K562 (cell line): ENCODE data around the gene SLC37A4. TPM values are rescaled to one million over a fixed set of nuclear protein-coding genes. Genes with fewer than 3 reads are reported as not detected.
A peak's percentile ranks its signal among the peaks of the same experiment; 100 is the strongest.
"Not testable (repeated sequence)": the region's sequence is repeated elsewhere in the genome, so short reads cannot be mapped to it uniquely, and the experiment has no call there.

Source experiments
- ATAC-seq: fragments of 200-7000 bp; cut with Tn5 transposase; 3 replicates; pipeline ENCODE4 v1.9.1; 2020; ENCODE audit warnings: moderate library complexity
- BruUV-seq: library from RNA; stranded (reverse); fragments of 400-500 nt; replicated peaks from 2 replicates; lab custom pipeline; 2021; lab: Mats Ljungman, UMichigan
- CTCF ChIA-PET: fragments of 300-600 bp; formaldehyde crosslinking; extraction: SDS; loops from one replicate; lab custom pipeline; 2021; ENCODE audit warnings: low intra/inter-chr PET ratio; lab: Yijun Ruan, JAX
- POLR2A ChIA-PET: fragments of 300-600, 350-650 bp; sonication (Branson Sonifier 250); formaldehyde crosslinking; extraction: SDS; loops from one replicate; lab custom pipeline; 2021; ENCODE audit warnings: antibody characterized with exemption, inconsistent platforms; lab: Yijun Ruan, JAX
- DNase-seq, 4 experiments: peaks; one replicate each; pipeline versions ENCODE4 v3.0.0 to v3.0.0-alpha.2; 2011 to 2018; ENCODE audit warnings: low spot score in 3 of 4, mixed read lengths in 3 of 4; ENCODE audit errors: extremely low read depth in 1 of 4
- FAIRE-seq: peaks from 2 replicates; lab custom pipeline; 2011; peaks lifted over from hg19 to GRCh38; lab: Jason Lieb, UNC
- H2AFZ ChIP-seq: 2 replicates; pipeline ENCODE4 v1.6.0; 2011; ENCODE audit warnings: low read depth, low read length, control low read depth, inconsistent platforms
- H3K27ac ChIP-seq: fragments of 200-600 bp; 3 replicates; pipeline ENCODE4 v1.8.0; 2011; ENCODE audit warnings: low read depth, mild to moderate bottlenecking, control low read depth, inconsistent platforms, low read length, moderate library complexity, mixed read lengths; ENCODE audit errors: extremely low read depth
- H3K27me3 ChIP-seq, 2 experiments: fragments of 300-600 bp in 1 of 2; 2 replicates in 1 of 2; 3 replicates in 1 of 2; pipeline versions ENCODE4 v1.6.0 to v1.8.0; 2011; ENCODE audit warnings: inconsistent platforms in 2 of 2, low read length in 2 of 2, mild to moderate bottlenecking in 1 of 2, mixed read lengths in 1 of 2, moderate library complexity in 1 of 2; ENCODE audit not compliant: control insufficient read depth in 2 of 2, insufficient read depth in 2 of 2
- H3K36me3 ChIP-seq: fragments of 300-600 bp; 3 replicates; pipeline ENCODE4 v1.8.0; 2011; ENCODE audit warnings: mild to moderate bottlenecking, low read length, inconsistent platforms; ENCODE audit not compliant: control insufficient read depth, insufficient read depth
- H3K4me1 ChIP-seq, 2 experiments: fragments of 200-600 bp in 1 of 2; replicated peaks in 1 of 2; 2 replicates in 1 of 2; 3 replicates in 1 of 2; pipeline versions ENCODE4 v1.5.1 to v1.8.0; 2011; ENCODE audit warnings: inconsistent platforms in 2 of 2, low read length in 2 of 2, mild to moderate bottlenecking in 1 of 2, mixed read lengths in 1 of 2, moderate library complexity in 1 of 2; ENCODE audit not compliant: control insufficient read depth in 2 of 2, insufficient read depth in 2 of 2
- H3K4me2 ChIP-seq: 2 replicates; pipeline ENCODE4 v1.6.1; 2011; ENCODE audit warnings: low read length, control low read depth, inconsistent platforms, mixed read lengths; ENCODE audit not compliant: insufficient read depth
- H3K4me3 ChIP-seq: fragments of 200-600 bp; sonication (generic), shearing (Covaris generic); 2 replicates; pipeline ENCODE4 v1.5.1; 2016; ENCODE audit warnings: control low read depth, inconsistent platforms
- H3K79me2 ChIP-seq: fragments of 200-600 bp; 3 replicates; pipeline ENCODE4 v1.8.0; 2011; ENCODE audit warnings: low read length, inconsistent platforms; ENCODE audit not compliant: control insufficient read depth, insufficient read depth
- H3K9ac ChIP-seq, 2 experiments: 2 replicates each; pipeline versions ENCODE4 v1.6.0 to v1.6.1; 2011; ENCODE audit warnings: low read depth in 2 of 2, low read length in 2 of 2, control low read depth in 1 of 2, inconsistent platforms in 1 of 2, mild to moderate bottlenecking in 1 of 2, mixed read lengths in 1 of 2; ENCODE audit not compliant: insufficient read depth in 1 of 2
- H3K9me1 ChIP-seq: one replicate; pipeline ENCODE4 v1.6.0; 2011; ENCODE audit warnings: inconsistent platforms, mild to moderate bottlenecking, low read length, moderate library complexity; ENCODE audit not compliant: control insufficient read depth, insufficient read depth
- H3K9me3 ChIP-seq: replicated peaks from 2 replicates; pipeline ENCODE4 v1.5.1; 2011; ENCODE audit warnings: low read depth, low read length, inconsistent platforms; ENCODE audit not compliant: control insufficient read depth, insufficient read depth
- H4K20me1 ChIP-seq: replicated peaks from 2 replicates; pipeline ENCODE4 v1.6.1; 2011; ENCODE audit warnings: low read length, inconsistent platforms, mixed read lengths; ENCODE audit not compliant: control insufficient read depth, insufficient read depth
- DIDO1 ChIP-seq: fragments of 450-650 bp; IDR thresholded peaks from 2 replicates; pipeline ENCODE4 v1.6.1; 2016; ENCODE audit warnings: low read depth, missing biosample characterization, missing genetic modification characterization
- EGR1 ChIP-seq: fragments of 450-650 bp; conservative IDR thresholded peaks from 2 replicates; pipeline ENCODE4 v1.6.1; 2017; ENCODE audit warnings: mild to moderate bottlenecking
- EZH2 ChIP-seq: IDR thresholded peaks from 2 replicates; pipeline ENCODE4 v1.6.1; 2012; ENCODE audit warnings: low read depth, mild to moderate bottlenecking, inconsistent platforms, low read length, borderline replicate concordance
- HDAC2 ChIP-seq: fragments of 450-650 bp; IDR thresholded peaks from 2 replicates; pipeline ENCODE4 v1.6.1; 2016; ENCODE audit warnings: mild to moderate bottlenecking
- TCF3 ChIP-seq: sonication (generic); formaldehyde crosslinking; IDR thresholded peaks from 2 replicates; pipeline ENCODE4 v1.4.0; 2020; ENCODE audit warnings: mild to moderate bottlenecking, missing genetic modification reagents
- U2AF2 ChIP-seq: fragments of 200-400 bp; formaldehyde crosslinking; optimal IDR thresholded peaks from 2 replicates; pipeline ENCODE3; 2017; ENCODE audit warnings: low read depth, mild to moderate bottlenecking, low read length
- ZBTB12 ChIP-seq: fragments of 250-450 bp; sonication (Bioruptor Pico); IDR thresholded peaks from 2 replicates; pipeline ENCODE4 v1.4.0; 2020
- ZHX1 ChIP-seq: fragments of 150-350 bp; conservative IDR thresholded peaks from 2 replicates; pipeline ENCODE4 v1.6.1; 2014; ENCODE audit warnings: low read length
- WGBS: fragments of 100-300 bp; shearing (Covaris generic); methylation state at CpG from one replicate; pipeline ENCODE4 v1.1.6; 2016; ENCODE audit warnings: low coverage, mixed read lengths; ENCODE audit not compliant: insufficient coverage; ENCODE audit errors: missing lambda C conversion rate; 5-methylcytosine and 5-hydroxymethylcytosine counted together
- in situ Hi-C: fragments of 300-500 bp; cut with MboI; formaldehyde crosslinking; loops from 4 replicates; pipeline ENCODE4 v1.15.0; 2018; ENCODE audit warnings: inconsistent platforms, mixed read lengths
- intact Hi-C: fragments of 100-400 bp; cut with micrococcal nuclease; formaldehyde crosslinking; loops from 2 replicates; pipeline ENCODE4 v1.14.2; 2022
- polyA plus RNA-seq, 8 experiments: library from polyadenylated mRNA; depleted of rRNA in 4 of 8; stranded (reverse) in 5 of 8; unstranded in 3 of 8; fragments of >200 nt; fragmentation: Nextera tagmentation in 2 of 8; fragmentation: Illumina TruSeq in 1 of 8; extraction: Ambion mirVana in 2 of 8; extraction: Trizol in 1 of 8; gene quantifications; 2 replicates each; pipeline versions ENCODE4 v1.2.1 to v1.2.3, GENCODE V29; 2011 to 2014; ENCODE audit warnings: inconsistent platforms in 1 of 8, missing spikeins in 1 of 8
- total RNA-seq, 7 experiments: library from RNA; depleted of rRNA in 6 of 7; stranded (reverse); fragments of >200 nt in 6 of 7; fragmentation: Illumina TruSeq in 2 of 7; extraction: Trizol in 2 of 7; gene quantifications; 2 replicates each; pipeline versions ENCODE4 v1.2.1 to v1.2.3, GENCODE V29; 2011 to 2021; ENCODE audit warnings: low replicate concordance in 1 of 7

Gene SLC37A4
- total and polyA plus RNA-seq, 9 of the 15 experiments (the other 6 are each of a cell fraction or from before 2014, with no cell fraction given) = 24.7 to 73.9 (median 40.7) TPM

- H3K27me3 ChIP-seq, DNase-seq, intact Hi-C loops: not testable (repeated sequence)
- H3K79me2 ChIP-seq = peaks cover 23% of the 10 kb centered on the region
- TF ChIP-seq EGR1 = 0 out of 2 replicates have a peak, but pooled peaks have one; percentile 10
- TF ChIP-seq, all 486 proteins: peak for 1; not testable (repeated sequence) for 485
- FAIRE-seq, H3K4me3 ChIP-seq, H3K9me1 ChIP-seq, H3K9me3 ChIP-seq, H3K36me3 ChIP-seq, BruUV-seq, H3K4me2 ChIP-seq, CTCF ChIA-PET, H3K27ac ChIP-seq, in situ Hi-C loops, H3K9ac ChIP-seq, ATAC-seq, H4K20me1 ChIP-seq: not testable (repeated sequence)
- Histone ChIP-seq H3K4me1 (peaks cover 20 to 29% of the 10 kb centered on the region in 2 experiments; a peak in 4 of 5 replicates), H2AFZ (peak overlapping the region; percentile 26; the same call in 1 of the 2 replicates)
- POLR2A ChIA-PET = interaction anchor here (0.6 to 1.5 kb wide), 7 partner anchors 8 to 103 kb away, joined by 3 to 6 read pairs (median 3); partner anchors contain the start of genes RPS25 and TRAPPC4
- 70% methylated on average over 10 of the region's 10 CpGs for WGBS
Measured at GRCh38 chr11:119033421-119033820, 2.7 kb upstream of the SLC37A4 start.

GRCh38 chr11:119031912-119032280 lies 1.2 kb upstream of the SLC37A4 start:
- DNase-seq (no peak), ATAC-seq (no peak), FAIRE-seq (peak; percentile 74)
- peak overlapping the region; percentile 21; the same call in 2 of the 3 replicates for H3K27ac ChIP-seq
- H3K4me3 ChIP-seq = no peak overlapping the region
- H3K9me1 ChIP-seq = no peaks in the 10 kb centered on the region
- peaks cover 23% of the 10 kb centered on the region; the same call in 2 of the 3 replicates for H3K36me3 ChIP-seq
- intact Hi-C loops = loop anchor here (2.0 kb wide), 1 partner anchor 69 kb away; the partner anchor contains the start of gene DPAGT1
- H3K9ac ChIP-seq = no peak overlapping the region; a peak in 1 of 4 replicates
- WGBS = 52% methylated on average over 9 of the region's 9 CpGs
- in situ Hi-C loops = no loop called here
- ChIA-PET CTCF (no interaction called here), POLR2A (interaction anchor here (0.7 to 1.4 kb wide), 5 partner anchors 12 to 306 kb away, joined by 3 to 5 read pairs (median 4); no protein-coding TSS in a partner anchor)
- peaks cover 26 to 38% of the 10 kb centered on the region in 2 experiments; a peak in 4 of 5 replicates for H3K4me1 ChIP-seq
- H3K27me3 ChIP-seq = no peaks in the 10 kb centered on the region
- no TSS peak for BruUV-seq
- peaks cover 36% of the 10 kb centered on the region for H3K79me2 ChIP-seq
- peak overlapping the region; percentile 96 for H2AFZ ChIP-seq
- no peaks in the 10 kb centered on the region for H3K9me3 ChIP-seq
- H3K4me2 ChIP-seq = no peak overlapping the region
- peaks cover 12% of the 10 kb centered on the region for H4K20me1 ChIP-seq
- TF ChIP-seq ZHX1 (no peak), HDAC2 (no peak), EZH2 (no peak), DIDO1 (tag) (no peak), U2AF2 (no peak), ZBTB12 (CRISPR knock-in tag) (no peak), TCF3 (no peak)
